WTC11 (cell line): Measurements from ENCODE around the gene CHST11. TPM values are rescaled to one million over a fixed set of nuclear protein-coding genes. Genes with fewer than 3 reads are reported as not detected.

ENCODE experiments used
- ATAC-seq: fragments of 200-7000 bp; cut with Tn5 transposase; 2 replicates; pipeline ENCODE4 v1.10.0; 2021; ENCODE audit warnings: mild to moderate bottlenecking, moderate library complexity
- CTCF ChIA-PET: fragments of 300-600 bp; sonication (Branson Sonifier 250); formaldehyde crosslinking; loops from one replicate; lab custom pipeline; 2021; ENCODE audit warnings: antibody characterized with exemption; lab: Charles Lee
- POLR2A ChIA-PET: fragments of 350-600 bp; sonication (Branson Sonifier 250); formaldehyde crosslinking; loops from one replicate; lab custom pipeline; 2021; ENCODE audit warnings: antibody characterized with exemption; lab: Charles Lee
- DNase-seq: peaks from one replicate; pipeline ENCODE4 v3.0.0; 2021; ENCODE audit warnings: low spot score
- H3K27ac Mint-ChIP-seq: 2 replicates; pipeline ENCODE4 v1.8.0; 2021; ENCODE audit warnings: mixed read lengths
- H3K27me3 Mint-ChIP-seq: 2 replicates; pipeline ENCODE4 v1.8.0; 2021; ENCODE audit warnings: low read depth, mild to moderate bottlenecking, moderate library complexity, mixed read lengths
- H3K36me3 Mint-ChIP-seq: 2 replicates; pipeline ENCODE4 v1.8.0; 2021; ENCODE audit warnings: mixed read lengths
- H3K4me1 Mint-ChIP-seq: 2 replicates; pipeline ENCODE4 v1.8.0; 2022; ENCODE audit warnings: mixed read lengths
- H3K4me3 Mint-ChIP-seq: 2 replicates; pipeline ENCODE4 v1.8.0; 2021; ENCODE audit warnings: mild to moderate bottlenecking, moderate library complexity, mixed read lengths
- H3K9me3 Mint-ChIP-seq: 2 replicates; pipeline ENCODE4 v1.8.0; 2021; ENCODE audit warnings: mixed read lengths
- CBFB ChIP-seq: sonication (generic); formaldehyde crosslinking; IDR thresholded peaks from 2 replicates; pipeline ENCODE4 v1.8.1; 2022; ENCODE audit warnings: mild to moderate bottlenecking, low read depth, missing genetic modification reagents
- CREB1 ChIP-seq: sonication (generic); formaldehyde crosslinking; IDR thresholded peaks from 2 replicates; pipeline ENCODE4 v1.8.0; 2023; ENCODE audit warnings: mild to moderate bottlenecking, missing genetic modification reagents
- ELF4 ChIP-seq: sonication (generic); formaldehyde crosslinking; IDR thresholded peaks from 2 replicates; pipeline ENCODE4 v1.8.1; 2022; ENCODE audit warnings: low read depth, mild to moderate bottlenecking, moderate library complexity, missing genetic modification reagents
- ETV6 ChIP-seq: sonication (generic); formaldehyde crosslinking; IDR thresholded peaks from 2 replicates; pipeline ENCODE4 v1.8.1; 2022; ENCODE audit warnings: mild to moderate bottlenecking, missing genetic modification reagents
- FOXK1 ChIP-seq: sonication (generic); formaldehyde crosslinking; IDR thresholded peaks from 2 replicates; pipeline ENCODE4 v1.8.0; 2022; ENCODE audit warnings: mild to moderate bottlenecking, moderate library complexity, missing genetic modification reagents
- IRF2 ChIP-seq: sonication (generic); formaldehyde crosslinking; IDR thresholded peaks from 2 replicates; pipeline ENCODE4 v1.8.0; 2022; ENCODE audit warnings: low read depth, missing genetic modification reagents, borderline replicate concordance
- NR1H2 ChIP-seq: sonication (generic); formaldehyde crosslinking; IDR thresholded peaks from 2 replicates; pipeline ENCODE4 v1.9.0; 2021; ENCODE audit warnings: mild to moderate bottlenecking, moderate library complexity, missing genetic modification reagents
- NR2C2 ChIP-seq: sonication (generic); formaldehyde crosslinking; IDR thresholded peaks from 2 replicates; pipeline ENCODE4 v1.8.0; 2022; ENCODE audit warnings: mild to moderate bottlenecking, missing genetic modification reagents
- RELA ChIP-seq: sonication (generic); formaldehyde crosslinking; IDR thresholded peaks from 2 replicates; pipeline ENCODE4 v1.8.1; 2022; ENCODE audit warnings: missing genetic modification reagents, mild to moderate bottlenecking, borderline replicate concordance
- SP1 ChIP-seq: sonication (generic); formaldehyde crosslinking; conservative IDR thresholded peaks from 2 replicates; pipeline ENCODE4 v1.8.1; 2022; ENCODE audit warnings: missing genetic modification reagents
- ZNF219 ChIP-seq: sonication (generic); formaldehyde crosslinking; IDR thresholded peaks from 2 replicates; pipeline ENCODE4 v1.8.0; 2023; ENCODE audit warnings: missing genetic modification reagents, mild to moderate bottlenecking, borderline replicate concordance
- ZNF232 ChIP-seq: sonication (generic); formaldehyde crosslinking; IDR thresholded peaks from 2 replicates; pipeline ENCODE4 v1.8.0; 2022; ENCODE audit warnings: mild to moderate bottlenecking, missing genetic modification reagents
- ZNF263 ChIP-seq: sonication (generic); formaldehyde crosslinking; IDR thresholded peaks from 2 replicates; pipeline ENCODE4 v1.8.1; 2022; ENCODE audit warnings: low read depth, mild to moderate bottlenecking, moderate library complexity, missing genetic modification reagents
- total RNA-seq: library from RNA; stranded (reverse); gene quantifications from 3 replicates; pipeline ENCODE4 v1.2.3, GENCODE V29; 2021
- TF ChIP-seq, protein P1 (sequence below): fragments of 250-450 bp; sonication (Bioruptor Pico); IDR thresholded peaks from 2 replicates; pipeline ENCODE4 v2.1.2; 2022; ENCODE audit warnings: mild to moderate bottlenecking, moderate library complexity
- TF ChIP-seq, protein P2 (sequence below): fragments of 250-450 bp; sonication (Bioruptor Pico); conservative IDR thresholded peaks from 2 replicates; pipeline ENCODE4 v1.9.0; 2021; ENCODE audit warnings: mild to moderate bottlenecking
- TF ChIP-seq, protein P3 (sequence below): sonication (generic); formaldehyde crosslinking; IDR thresholded peaks from 2 replicates; pipeline ENCODE4 v1.8.1; 2022; ENCODE audit warnings: mild to moderate bottlenecking, missing genetic modification reagents, moderate library complexity, borderline replicate concordance
- TF ChIP-seq, protein P4 (sequence below): sonication (generic); formaldehyde crosslinking; IDR thresholded peaks from 2 replicates; pipeline ENCODE4 v1.8.1; 2022; ENCODE audit warnings: low read depth, mild to moderate bottlenecking, moderate library complexity, missing genetic modification reagents, borderline replicate concordance
- TF ChIP-seq, protein P5 (sequence below): sonication (generic); formaldehyde crosslinking; IDR thresholded peaks from 2 replicates; pipeline ENCODE4 v1.8.0; 2022; ENCODE audit warnings: mild to moderate bottlenecking, missing genetic modification reagents
- TF ChIP-seq, protein P6 (sequence below): sonication (generic); formaldehyde crosslinking; IDR thresholded peaks from 2 replicates; pipeline ENCODE4 v1.8.0; 2022; ENCODE audit warnings: mild to moderate bottlenecking, missing genetic modification reagents
- TF ChIP-seq, protein P7 (sequence below): fragments of 250-450 bp; sonication (Bioruptor Pico); IDR thresholded peaks from 2 replicates; pipeline ENCODE4 v1.9.0; 2021; ENCODE audit warnings: mild to moderate bottlenecking, borderline replicate concordance

Gene CHST11
- total RNA-seq, 1 experiment from 2014 or later: 24.2 TPM

DNA sequence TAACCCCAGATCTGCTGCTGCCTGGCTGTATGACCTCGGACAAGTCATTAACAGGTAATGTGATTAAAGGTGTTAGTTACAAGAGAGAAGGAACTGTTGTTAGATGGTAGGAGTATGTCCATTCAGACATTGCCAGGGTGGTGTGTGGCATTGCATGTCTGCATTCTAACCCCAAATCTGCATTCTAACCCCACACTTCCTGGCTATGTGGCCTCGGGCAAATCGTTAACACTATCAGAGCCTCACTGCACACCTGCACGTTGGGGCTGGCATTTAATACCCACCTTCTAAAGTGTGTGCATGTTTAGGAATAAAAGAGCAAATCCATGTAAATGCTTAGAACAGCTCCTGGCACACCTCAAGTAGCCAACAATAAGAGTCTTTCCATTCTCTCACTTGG, 46.4 kb downstream of the CHST11 start:
- CTCF ChIA-PET: interaction anchor here (0.6 to 1.2 kb wide), 2 partner anchors 20 to 55 kb away, joined by 3 to 4 read pairs; no protein-coding TSS in a partner anchor
- Mint-ChIP-seq H3K27ac (no peak overlapping the region), H3K27me3 (no peaks in the 10 kb centered on the region), H3K4me3 (no peak overlapping the region), H3K4me1 (peaks cover 76% of the 10 kb centered on the region), H3K36me3 (no peaks in the 10 kb centered on the region), H3K9me3 (no peaks in the 10 kb centered on the region)
- no peak for ATAC-seq
- no peak for DNase-seq
- POLR2A ChIA-PET: no interaction called here
- TF ChIP-seq RELA (CRISPR knock-in tag) (no peak), ELF4 (no peak), NR2C2 (CRISPR knock-in tag) (no peak), CBFB (CRISPR knock-in tag) (no peak), ZNF232 (CRISPR knock-in tag) (no peak)
- TF ChIP-seq, protein P1, sequence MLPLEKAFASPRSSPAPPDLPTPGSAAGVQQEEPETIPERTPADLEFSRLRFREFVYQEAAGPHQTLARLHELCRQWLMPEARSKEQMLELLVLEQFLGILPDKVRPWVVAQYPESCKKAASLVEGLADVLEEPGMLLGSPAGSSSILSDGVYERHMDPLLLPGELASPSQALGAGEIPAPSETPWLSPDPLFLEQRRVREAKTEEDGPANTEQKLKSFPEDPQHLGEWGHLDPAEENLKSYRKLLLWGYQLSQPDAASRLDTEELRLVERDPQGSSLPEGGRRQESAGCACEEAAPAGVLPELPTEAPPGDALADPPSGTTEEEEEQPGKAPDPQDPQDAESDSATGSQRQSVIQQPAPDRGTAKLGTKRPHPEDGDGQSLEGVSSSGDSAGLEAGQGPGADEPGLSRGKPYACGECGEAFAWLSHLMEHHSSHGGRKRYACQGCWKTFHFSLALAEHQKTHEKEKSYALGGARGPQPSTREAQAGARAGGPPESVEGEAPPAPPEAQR (CRISPR knock-in tag): no peak

DNA sequence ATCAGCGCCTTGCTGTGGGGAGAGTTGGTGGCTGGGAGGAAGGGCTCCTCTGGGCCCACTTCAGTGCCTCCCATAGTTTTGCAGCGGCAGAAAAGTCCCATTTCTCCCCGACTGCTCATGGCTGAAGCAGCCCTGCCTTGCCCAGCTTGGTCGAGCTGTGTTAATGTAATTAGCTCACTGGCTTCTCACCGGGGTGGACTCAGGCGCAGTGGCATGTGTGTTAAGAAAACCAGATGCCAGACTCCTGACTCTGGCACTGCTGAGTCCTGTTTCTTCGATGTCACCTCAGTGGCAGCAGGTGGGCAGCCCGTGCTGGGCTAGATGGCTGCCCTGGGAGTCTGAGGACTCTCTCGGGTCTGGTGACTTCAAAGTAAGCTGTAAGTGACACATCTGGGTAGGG, 47.4 kb downstream of the CHST11 start:
- DNase-seq (no peak), ATAC-seq (no peak)
- no peaks in the 10 kb centered on the region for H3K27me3 Mint-ChIP-seq
- peaks cover 6% of the 10 kb centered on the region for H3K9me3 Mint-ChIP-seq
- H3K4me3 Mint-ChIP-seq: no peak overlapping the region
- H3K4me1 Mint-ChIP-seq: peaks cover 77% of the 10 kb centered on the region
- ChIA-PET CTCF (interaction anchor here (1.2 kb wide), 1 partner anchor 123 kb away, joined by 3 read pairs; no protein-coding TSS in a partner anchor), POLR2A (no interaction called here)
- H3K36me3 Mint-ChIP-seq: peaks cover 5% of the 10 kb centered on the region
- no peak overlapping the region for H3K27ac Mint-ChIP-seq
- TF ChIP-seq, protein P2, sequence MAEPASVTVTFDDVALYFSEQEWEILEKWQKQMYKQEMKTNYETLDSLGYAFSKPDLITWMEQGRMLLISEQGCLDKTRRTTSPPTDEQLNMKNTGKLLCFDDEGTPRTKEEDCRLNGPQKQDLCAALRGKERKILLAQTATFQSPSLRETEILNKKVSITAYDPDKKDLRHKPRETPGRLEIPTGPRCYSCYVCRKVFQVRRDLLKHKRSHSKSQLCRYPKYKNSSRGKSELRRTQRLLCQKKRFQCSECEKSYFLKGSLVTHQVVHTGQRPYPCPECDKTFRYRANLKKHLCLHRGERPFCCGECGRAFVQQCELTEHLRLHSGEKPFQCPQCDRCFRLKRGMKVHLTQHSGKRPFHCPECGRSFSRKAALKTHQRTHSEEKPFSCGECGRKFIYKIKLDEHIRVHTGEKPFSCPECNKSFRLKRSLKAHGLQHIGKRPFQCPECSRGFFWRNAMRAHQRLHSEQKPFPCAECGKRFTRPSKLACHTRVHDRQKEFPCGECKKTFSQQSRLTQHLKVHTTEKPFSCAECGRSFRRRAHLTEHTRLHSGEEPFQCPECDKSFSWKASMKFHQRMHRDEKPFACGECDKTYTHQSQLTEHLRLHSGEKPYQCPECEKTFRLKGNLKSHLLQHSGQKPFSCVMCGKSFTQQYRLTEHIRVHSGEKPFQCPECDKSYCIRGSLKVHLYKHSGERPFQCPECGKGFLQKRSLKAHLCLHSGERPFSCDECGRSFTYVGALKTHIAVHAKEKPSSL (CRISPR knock-in tag): no peak
- TF ChIP-seq FOXK1 (CRISPR knock-in tag) (no peak), NR1H2 (no peak), CBFB (CRISPR knock-in tag) (no peak), ZNF219 (CRISPR knock-in tag) (no peak), IRF2 (no peak), ZNF263 (CRISPR knock-in tag) (no peak), CREB1 (CRISPR knock-in tag) (no peak), SP1 (no peak), ETV6 (CRISPR knock-in tag) (no peak)
- TF ChIP-seq, protein P3, sequence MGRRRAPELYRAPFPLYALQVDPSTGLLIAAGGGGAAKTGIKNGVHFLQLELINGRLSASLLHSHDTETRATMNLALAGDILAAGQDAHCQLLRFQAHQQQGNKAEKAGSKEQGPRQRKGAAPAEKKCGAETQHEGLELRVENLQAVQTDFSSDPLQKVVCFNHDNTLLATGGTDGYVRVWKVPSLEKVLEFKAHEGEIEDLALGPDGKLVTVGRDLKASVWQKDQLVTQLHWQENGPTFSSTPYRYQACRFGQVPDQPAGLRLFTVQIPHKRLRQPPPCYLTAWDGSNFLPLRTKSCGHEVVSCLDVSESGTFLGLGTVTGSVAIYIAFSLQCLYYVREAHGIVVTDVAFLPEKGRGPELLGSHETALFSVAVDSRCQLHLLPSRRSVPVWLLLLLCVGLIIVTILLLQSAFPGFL (CRISPR knock-in tag): no peak
- TF ChIP-seq, protein P4, sequence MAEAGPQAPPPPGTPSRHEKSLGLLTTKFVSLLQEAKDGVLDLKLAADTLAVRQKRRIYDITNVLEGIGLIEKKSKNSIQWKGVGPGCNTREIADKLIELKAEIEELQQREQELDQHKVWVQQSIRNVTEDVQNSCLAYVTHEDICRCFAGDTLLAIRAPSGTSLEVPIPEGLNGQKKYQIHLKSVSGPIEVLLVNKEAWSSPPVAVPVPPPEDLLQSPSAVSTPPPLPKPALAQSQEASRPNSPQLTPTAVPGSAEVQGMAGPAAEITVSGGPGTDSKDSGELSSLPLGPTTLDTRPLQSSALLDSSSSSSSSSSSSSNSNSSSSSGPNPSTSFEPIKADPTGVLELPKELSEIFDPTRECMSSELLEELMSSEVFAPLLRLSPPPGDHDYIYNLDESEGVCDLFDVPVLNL (CRISPR knock-in tag): no peak
- TF ChIP-seq, protein P5, sequence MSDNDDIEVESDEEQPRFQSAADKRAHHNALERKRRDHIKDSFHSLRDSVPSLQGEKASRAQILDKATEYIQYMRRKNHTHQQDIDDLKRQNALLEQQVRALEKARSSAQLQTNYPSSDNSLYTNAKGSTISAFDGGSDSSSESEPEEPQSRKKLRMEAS (CRISPR knock-in tag): no peak
- TF ChIP-seq, protein P6, sequence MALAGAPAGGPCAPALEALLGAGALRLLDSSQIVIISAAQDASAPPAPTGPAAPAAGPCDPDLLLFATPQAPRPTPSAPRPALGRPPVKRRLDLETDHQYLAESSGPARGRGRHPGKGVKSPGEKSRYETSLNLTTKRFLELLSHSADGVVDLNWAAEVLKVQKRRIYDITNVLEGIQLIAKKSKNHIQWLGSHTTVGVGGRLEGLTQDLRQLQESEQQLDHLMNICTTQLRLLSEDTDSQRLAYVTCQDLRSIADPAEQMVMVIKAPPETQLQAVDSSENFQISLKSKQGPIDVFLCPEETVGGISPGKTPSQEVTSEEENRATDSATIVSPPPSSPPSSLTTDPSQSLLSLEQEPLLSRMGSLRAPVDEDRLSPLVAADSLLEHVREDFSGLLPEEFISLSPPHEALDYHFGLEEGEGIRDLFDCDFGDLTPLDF (CRISPR knock-in tag): no peak
- TF ChIP-seq, protein P7, sequence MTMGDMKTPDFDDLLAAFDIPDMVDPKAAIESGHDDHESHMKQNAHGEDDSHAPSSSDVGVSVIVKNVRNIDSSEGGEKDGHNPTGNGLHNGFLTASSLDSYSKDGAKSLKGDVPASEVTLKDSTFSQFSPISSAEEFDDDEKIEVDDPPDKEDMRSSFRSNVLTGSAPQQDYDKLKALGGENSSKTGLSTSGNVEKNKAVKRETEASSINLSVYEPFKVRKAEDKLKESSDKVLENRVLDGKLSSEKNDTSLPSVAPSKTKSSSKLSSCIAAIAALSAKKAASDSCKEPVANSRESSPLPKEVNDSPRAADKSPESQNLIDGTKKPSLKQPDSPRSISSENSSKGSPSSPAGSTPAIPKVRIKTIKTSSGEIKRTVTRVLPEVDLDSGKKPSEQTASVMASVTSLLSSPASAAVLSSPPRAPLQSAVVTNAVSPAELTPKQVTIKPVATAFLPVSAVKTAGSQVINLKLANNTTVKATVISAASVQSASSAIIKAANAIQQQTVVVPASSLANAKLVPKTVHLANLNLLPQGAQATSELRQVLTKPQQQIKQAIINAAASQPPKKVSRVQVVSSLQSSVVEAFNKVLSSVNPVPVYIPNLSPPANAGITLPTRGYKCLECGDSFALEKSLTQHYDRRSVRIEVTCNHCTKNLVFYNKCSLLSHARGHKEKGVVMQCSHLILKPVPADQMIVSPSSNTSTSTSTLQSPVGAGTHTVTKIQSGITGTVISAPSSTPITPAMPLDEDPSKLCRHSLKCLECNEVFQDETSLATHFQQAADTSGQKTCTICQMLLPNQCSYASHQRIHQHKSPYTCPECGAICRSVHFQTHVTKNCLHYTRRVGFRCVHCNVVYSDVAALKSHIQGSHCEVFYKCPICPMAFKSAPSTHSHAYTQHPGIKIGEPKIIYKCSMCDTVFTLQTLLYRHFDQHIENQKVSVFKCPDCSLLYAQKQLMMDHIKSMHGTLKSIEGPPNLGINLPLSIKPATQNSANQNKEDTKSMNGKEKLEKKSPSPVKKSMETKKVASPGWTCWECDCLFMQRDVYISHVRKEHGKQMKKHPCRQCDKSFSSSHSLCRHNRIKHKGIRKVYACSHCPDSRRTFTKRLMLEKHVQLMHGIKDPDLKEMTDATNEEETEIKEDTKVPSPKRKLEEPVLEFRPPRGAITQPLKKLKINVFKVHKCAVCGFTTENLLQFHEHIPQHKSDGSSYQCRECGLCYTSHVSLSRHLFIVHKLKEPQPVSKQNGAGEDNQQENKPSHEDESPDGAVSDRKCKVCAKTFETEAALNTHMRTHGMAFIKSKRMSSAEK: no peak
- TF ChIP-seq, protein P1 (CRISPR knock-in tag): no peak
- TF ChIP-seq, all 79 proteins: peak for 0
